ENCODE measurements around the gene PPP1R14B.
A peak's percentile ranks its signal among the peaks of the same experiment; 100 is the strongest.

PPP1R14B gene

DNA sequence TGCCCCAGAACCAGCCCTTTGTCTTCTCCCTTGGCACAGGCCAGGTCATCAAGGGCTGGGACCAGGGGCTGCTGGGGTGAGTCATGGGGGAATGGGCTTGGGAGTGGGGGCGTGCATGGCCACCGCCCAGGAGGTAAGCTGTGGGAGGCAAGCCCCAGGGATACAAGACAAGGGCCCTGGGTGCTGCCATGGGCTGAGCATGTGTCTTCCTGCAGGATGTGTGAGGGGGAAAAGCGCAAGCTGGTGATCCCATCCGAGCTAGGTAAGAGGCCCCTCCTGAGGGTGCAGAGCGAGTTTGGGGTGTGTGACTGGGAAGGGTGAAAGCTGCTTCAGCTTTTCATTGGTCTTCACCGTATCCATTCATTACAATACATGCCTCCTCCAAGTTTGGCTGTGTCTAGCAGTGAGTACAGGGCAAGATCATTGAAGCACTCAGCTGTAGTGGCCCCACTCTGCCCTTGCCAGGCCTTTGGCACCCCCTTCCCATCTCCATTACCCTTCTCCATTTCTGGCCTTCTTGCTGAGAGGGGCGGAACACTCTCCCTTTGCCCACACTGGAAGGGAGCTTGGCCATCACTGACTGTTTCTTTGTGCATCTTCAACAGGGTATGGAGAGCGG lies 3.4 kb downstream of the PPP1R14B start:
- TF ChIP-seq, protein P1, sequence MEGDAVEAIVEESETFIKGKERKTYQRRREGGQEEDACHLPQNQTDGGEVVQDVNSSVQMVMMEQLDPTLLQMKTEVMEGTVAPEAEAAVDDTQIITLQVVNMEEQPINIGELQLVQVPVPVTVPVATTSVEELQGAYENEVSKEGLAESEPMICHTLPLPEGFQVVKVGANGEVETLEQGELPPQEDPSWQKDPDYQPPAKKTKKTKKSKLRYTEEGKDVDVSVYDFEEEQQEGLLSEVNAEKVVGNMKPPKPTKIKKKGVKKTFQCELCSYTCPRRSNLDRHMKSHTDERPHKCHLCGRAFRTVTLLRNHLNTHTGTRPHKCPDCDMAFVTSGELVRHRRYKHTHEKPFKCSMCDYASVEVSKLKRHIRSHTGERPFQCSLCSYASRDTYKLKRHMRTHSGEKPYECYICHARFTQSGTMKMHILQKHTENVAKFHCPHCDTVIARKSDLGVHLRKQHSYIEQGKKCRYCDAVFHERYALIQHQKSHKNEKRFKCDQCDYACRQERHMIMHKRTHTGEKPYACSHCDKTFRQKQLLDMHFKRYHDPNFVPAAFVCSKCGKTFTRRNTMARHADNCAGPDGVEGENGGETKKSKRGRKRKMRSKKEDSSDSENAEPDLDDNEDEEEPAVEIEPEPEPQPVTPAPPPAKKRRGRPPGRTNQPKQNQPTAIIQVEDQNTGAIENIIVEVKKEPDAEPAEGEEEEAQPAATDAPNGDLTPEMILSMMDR (IDR thresholded peaks at IDR 0.05; ENCODE audit: low read depth, low read length, missing control alignments) = no peak
- Histone ChIP-seq H3K4me3 (ENCODE audit: low read depth, low read length) (peak overlapping the region; percentile 5), H3K27me3 (replicated peaks) (no peaks in the 10 kb centered on the region), H3K36me3 (replicated peaks) (peaks cover 13% of the 10 kb centered on the region), H3K27ac (no peak overlapping the region)
- no peak for DNase-seq
- in situ Hi-C loops (cut with HindIII; ENCODE audit: low pct_ligation_motif_present, low sequenced_read_pairs) = no loop called here

DNA sequence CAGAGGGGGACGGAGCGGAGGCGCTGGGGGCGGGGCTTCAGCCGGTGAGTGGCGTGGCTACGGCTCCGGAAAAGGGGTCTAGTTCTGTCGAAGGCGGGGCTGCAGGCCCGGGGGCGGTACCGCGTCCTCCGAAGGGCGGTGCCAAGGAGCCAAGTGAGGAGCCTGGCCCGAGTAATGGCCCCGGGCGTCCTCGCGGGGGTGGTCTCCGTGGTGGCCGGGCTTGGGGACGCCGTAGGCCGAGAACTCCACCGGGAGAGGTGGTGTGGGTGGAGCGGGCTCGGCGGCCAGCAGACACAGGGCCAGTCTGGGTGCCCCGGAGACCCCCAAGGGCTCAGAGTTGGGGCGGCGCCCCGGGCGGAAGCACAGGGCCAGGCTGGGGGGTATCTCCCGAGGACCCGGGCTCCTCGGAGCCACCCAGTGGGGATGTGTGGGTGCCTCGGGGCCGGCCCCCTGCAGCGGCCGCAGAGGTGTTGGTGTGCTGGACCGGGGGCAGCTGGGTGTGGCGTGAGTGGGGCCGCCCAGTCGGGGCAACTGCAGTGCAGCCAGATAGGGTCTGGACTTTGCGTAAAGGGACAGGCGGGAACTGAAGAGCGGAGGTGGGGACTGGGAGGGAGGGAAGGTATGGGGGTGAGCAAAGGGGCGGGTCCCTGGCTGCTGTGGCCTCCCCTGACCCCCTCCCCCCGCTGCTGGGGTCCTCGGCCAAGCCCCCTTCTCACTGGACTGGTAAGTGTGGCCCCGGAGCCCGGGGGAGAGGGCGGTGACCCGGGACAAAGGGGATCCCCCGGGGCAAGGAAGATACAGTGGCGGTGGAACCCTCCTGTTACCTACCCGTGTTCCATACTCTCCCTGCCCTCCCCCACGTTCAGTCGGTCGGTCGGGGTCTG lies 5.0 kb downstream of the PPP1R14B start:
- Histone ChIP-seq H3K4me3 (ENCODE audit: low read depth, low read length) (peak overlapping the region; percentile 81), H3K27ac (peak overlapping the region; percentile 47), H3K27me3 (replicated peaks) (no peaks in the 10 kb centered on the region), H3K36me3 (replicated peaks) (peaks cover 18% of the 10 kb centered on the region)
- DNase-seq = no peak
- TF ChIP-seq, protein P1 (IDR thresholded peaks at IDR 0.05; ENCODE audit: low read depth, low read length, missing control alignments) = no peak
- in situ Hi-C loops (cut with HindIII; ENCODE audit: low pct_ligation_motif_present, low sequenced_read_pairs) = no loop called here

DNA sequence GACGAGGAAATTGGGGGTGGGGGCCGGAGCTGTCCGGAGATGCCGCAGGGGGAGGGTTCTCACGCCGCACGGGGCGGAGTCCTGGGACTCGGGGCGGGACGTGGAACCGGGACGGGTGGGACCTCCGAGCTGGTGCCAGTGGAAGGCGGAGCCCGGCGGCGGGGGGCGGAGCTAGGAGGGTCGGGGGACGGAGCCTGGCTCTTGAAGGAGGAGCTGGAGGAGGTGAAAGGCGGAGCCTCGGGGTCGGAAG lies 5.6 kb downstream of the PPP1R14B start:
- TF ChIP-seq, protein P1 (IDR thresholded peaks at IDR 0.05; ENCODE audit: low read depth, low read length, missing control alignments) = no peak
- peak overlapping the region; percentile 72 for H3K4me3 ChIP-seq (ENCODE audit: low read depth, low read length)
- peak overlapping the region; percentile 97 for H3K27ac ChIP-seq
- peak; percentile 99 for DNase-seq
- in situ Hi-C loops (cut with HindIII; ENCODE audit: low pct_ligation_motif_present, low sequenced_read_pairs) = no loop called here
- H3K27me3 ChIP-seq (replicated peaks) = no peaks in the 10 kb centered on the region
- H3K36me3 ChIP-seq (replicated peaks) = peaks cover 18% of the 10 kb centered on the region

DNA sequence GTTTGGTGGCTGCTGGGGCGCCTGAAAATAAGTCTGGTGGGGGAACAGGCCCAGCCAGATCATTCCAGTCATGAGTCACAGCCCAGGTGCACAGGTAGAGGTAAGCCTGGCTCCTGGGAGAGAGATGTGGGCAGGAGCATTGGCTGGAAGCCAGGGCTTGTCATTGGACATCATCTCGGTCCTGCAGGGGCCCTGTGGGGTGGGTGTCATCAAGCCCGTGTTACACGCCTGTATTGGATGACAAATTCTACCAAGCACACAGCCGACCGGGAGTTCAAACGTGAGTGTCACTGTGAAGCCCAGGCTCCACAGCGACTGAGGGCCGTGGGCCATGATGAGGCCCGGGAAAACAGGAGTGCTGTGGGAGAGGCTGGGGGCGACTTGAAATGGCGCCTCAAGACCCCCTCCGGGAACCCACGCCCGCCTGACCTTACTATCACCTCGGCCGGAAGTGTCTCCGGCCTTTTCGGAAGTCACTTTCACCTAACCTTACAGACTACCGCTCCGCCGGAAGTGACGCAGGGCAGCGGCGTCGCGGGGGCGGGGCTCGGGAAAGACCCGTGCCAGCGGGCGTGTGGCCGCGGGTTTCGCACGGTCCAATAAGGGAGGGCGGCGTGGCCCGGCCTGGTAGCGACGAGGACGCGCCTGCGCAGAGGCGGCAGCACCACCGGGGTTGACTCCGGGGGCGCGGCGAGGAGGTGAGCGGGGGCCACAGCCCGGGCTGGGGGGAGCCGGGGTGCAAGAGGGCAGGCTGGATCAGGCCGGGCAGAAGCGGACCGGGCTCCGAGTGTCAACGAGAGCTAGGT lies 6.1 kb downstream of the PPP1R14B start, which contains the start of gene FKBP2:
Gene FKBP2 (plus strand): TSS at position 661 of the 806 bp plus-strand sequence. CDS start 1,293 bp downstream, outside the sequence.
- in situ Hi-C loops (cut with HindIII; ENCODE audit: low pct_ligation_motif_present, low sequenced_read_pairs) = no loop called here
- H3K36me3 ChIP-seq (replicated peaks) = peaks cover 18% of the 10 kb centered on the region
- DNase-seq = peak; percentile 94

DNA sequence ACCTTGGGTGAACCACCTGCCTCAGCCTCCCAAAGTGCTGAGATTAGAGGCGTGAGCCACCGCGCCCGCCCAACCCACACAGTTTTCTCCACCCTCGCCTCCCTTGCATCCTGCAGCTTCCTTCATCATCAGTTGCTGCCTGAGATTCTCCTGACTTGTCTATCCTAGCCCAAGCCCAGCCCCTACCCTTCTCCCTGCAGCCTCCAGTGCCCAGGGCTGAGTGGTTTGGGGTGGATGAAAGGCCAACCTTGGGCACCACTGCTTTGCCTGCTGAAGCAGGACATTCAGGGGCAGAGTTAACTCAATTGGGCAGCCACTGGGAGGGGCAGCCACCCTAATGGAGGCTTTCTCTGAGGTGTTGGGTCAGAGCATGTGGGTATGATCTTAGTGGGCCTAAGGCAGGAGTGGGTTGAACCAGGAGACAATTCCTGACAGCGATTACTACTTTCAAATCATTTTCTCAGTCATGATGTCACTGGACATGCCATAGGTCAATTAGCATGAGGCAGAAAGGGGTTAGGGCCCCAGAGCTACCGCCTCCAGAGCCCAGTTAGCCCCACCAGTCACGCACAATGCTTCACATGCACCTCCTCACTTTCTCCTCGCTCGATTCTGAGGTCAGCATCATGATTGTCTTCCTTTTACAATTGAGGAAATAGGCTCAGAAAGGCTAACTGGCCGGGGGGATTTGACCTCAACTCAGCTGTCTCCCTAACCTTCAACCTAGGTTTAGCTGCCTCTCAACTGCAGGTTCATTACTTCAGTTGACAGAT lies 6.9 kb downstream of the PPP1R14B start:
- peak overlapping the region; percentile 97 for H3K27ac ChIP-seq
- no peaks in the 10 kb centered on the region for H3K27me3 ChIP-seq (replicated peaks)
- no peak overlapping the region for H3K4me3 ChIP-seq (ENCODE audit: low read depth, low read length)
- in situ Hi-C loops (cut with HindIII; ENCODE audit: low pct_ligation_motif_present, low sequenced_read_pairs) = no loop called here
- no peak for DNase-seq
- TF ChIP-seq, protein P1 (IDR thresholded peaks at IDR 0.05; ENCODE audit: low read depth, low read length, missing control alignments) = no peak
- H3K36me3 ChIP-seq (replicated peaks) = peaks cover 18% of the 10 kb centered on the region

More for the DNA sequence above, 6.1 kb downstream of the PPP1R14B start, which contains the start of gene FKBP2:
- peak within 1 kb of the TSS; percentile 81 for H3K4me3 ChIP-seq (ENCODE audit: low read depth, low read length)
- H3K27ac ChIP-seq = peak within 1 kb of the TSS; percentile 97
- H3K27me3 ChIP-seq (replicated peaks) = no peaks in the 10 kb centered on the region
- TF ChIP-seq, protein P1 (IDR thresholded peaks at IDR 0.05; ENCODE audit: low read depth, low read length, missing control alignments) = no peak

Data from brain microvascular endothelial cell (primary cell).